Prostate gland (tissue), 2 donors: ENCODE data around the gene BEX1. TPM values are rescaled to one million over a fixed set of nuclear protein-coding genes. Genes with fewer than 3 reads are reported as not detected.
A peak's percentile ranks its signal among the peaks of the same experiment; 100 is the strongest.

Experiments
- DNase-seq: peaks from one replicate; pipeline ENCODE4 v3.0.0-alpha.2; 2019; ENCODE audit warnings: low spot score
- H3K27ac ChIP-seq, 2 donors: fragments of 200-600 bp; sonication (generic); 2 replicates each; pipeline ENCODE4 v1.5.1; 2017 to 2019
- H3K27me3 ChIP-seq: fragments of 200-600 bp; sonication (generic); replicated peaks from 2 replicates; pipeline ENCODE4 v1.5.1; 2019; ENCODE audit not compliant: insufficient read depth
- H3K36me3 ChIP-seq, 2 donors: fragments of 200-600 bp; sonication (generic); 1 replicate in 1 of 2; 2 replicates in 1 of 2; pipeline versions ENCODE4 v1.5.1 to v1.8.1; 2017 to 2019
- H3K4me1 ChIP-seq: fragments of 200-600 bp; sonication (generic); replicated peaks from 2 replicates; pipeline ENCODE4 v1.5.1; 2019
- H3K4me3 ChIP-seq, 2 donors: fragments of 200-600 bp; sonication (generic); 2 replicates each; pipeline ENCODE4 v1.5.1; 2017 to 2019
- H3K9me3 ChIP-seq: fragments of 200-600 bp; sonication (generic); 2 replicates; pipeline ENCODE4 v1.5.1; 2017
- POLR2A ChIP-seq: fragments of 450-650 bp; IDR thresholded peaks from one replicate; pipeline ENCODE4 v1.6.1; 2016; ENCODE audit warnings: antibody characterized with exemption, mild to moderate bottlenecking
- POLR2AphosphoS5 ChIP-seq: sonication (generic); formaldehyde crosslinking; IDR thresholded peaks from one replicate; pipeline ENCODE4 v1.6.1; 2017; ENCODE audit warnings: antibody characterized with exemption
- WGBS: methylation state at CpG from one replicate; pipeline ENCODE4 v1.1.5; 2018; 5-methylcytosine and 5-hydroxymethylcytosine counted together
- intact Hi-C: fragments of 100-400 bp; cut with DNase I; formaldehyde crosslinking; loops from one replicate; pipeline ENCODE4 v1.14.2; 2022
- total RNA-seq, 2 donors: library from RNA; depleted of rRNA; stranded (reverse); fragments of >200 nt; gene quantifications; one replicate each; pipeline ENCODE4 v1.1.0, GENCODE V29; 2016
- TF ChIP-seq, protein P1 (sequence below), 4 experiments: fragments of 200-600 bp in 2 of 4; fragments of 450-650 bp in 2 of 4; sonication (generic) in 2 of 4; IDR thresholded peaks; 1 replicate in 3 of 4; 2 replicates in 1 of 4; pipeline ENCODE4 v1.5.1; 2016 to 2019; ENCODE audit warnings: antibody characterized with exemption in 4 of 4, mild to moderate bottlenecking in 2 of 4, moderate library complexity in 2 of 4

The BEX1 gene
- total RNA-seq, 2 donors from 2014 or later: 19.8 to 295 TPM

DNA sequence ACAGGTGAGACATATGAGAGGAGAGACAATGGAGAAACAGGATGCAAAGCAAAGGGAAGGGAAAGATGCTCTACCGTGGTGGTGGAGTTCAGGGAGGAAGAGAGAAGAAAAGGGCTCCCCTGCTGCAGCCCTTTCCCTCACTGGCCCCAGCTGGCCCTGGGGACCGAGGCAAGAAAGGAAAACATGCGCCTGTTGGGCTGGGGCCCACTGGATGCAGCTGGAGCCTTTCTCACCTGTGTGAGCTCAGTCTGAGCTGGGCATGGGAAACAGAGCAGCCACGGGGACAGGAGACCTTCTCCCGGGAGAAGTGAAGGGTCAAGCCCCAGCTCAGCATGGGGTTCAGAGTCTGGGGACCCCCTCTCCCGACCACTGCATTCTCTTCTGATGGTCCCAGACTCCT is 17.1 kb upstream of the BEX1 start:
- H3K9me3 ChIP-seq: no peaks in the 10 kb centered on the region
- 69% methylated on average over 4 of the region's 6 CpGs for WGBS
- TF ChIP-seq POLR2AphosphoS5 (no peak), POLR2A (no peak)
- TF ChIP-seq, protein P1, sequence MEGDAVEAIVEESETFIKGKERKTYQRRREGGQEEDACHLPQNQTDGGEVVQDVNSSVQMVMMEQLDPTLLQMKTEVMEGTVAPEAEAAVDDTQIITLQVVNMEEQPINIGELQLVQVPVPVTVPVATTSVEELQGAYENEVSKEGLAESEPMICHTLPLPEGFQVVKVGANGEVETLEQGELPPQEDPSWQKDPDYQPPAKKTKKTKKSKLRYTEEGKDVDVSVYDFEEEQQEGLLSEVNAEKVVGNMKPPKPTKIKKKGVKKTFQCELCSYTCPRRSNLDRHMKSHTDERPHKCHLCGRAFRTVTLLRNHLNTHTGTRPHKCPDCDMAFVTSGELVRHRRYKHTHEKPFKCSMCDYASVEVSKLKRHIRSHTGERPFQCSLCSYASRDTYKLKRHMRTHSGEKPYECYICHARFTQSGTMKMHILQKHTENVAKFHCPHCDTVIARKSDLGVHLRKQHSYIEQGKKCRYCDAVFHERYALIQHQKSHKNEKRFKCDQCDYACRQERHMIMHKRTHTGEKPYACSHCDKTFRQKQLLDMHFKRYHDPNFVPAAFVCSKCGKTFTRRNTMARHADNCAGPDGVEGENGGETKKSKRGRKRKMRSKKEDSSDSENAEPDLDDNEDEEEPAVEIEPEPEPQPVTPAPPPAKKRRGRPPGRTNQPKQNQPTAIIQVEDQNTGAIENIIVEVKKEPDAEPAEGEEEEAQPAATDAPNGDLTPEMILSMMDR (IDR thresholded peaks at IDR 0.05): no peak
- intact Hi-C loops: no loop called here
- DNase-seq: no peak
- H3K27ac ChIP-seq: no peak overlapping the region
- no peaks in the 10 kb centered on the region for H3K36me3 ChIP-seq
- H3K4me1 ChIP-seq: no peaks in the 10 kb centered on the region
- no peak overlapping the region for H3K4me3 ChIP-seq
- no peaks in the 10 kb centered on the region for H3K27me3 ChIP-seq

- H3K4me3 ChIP-seq: no peak overlapping the region
- no peaks in the 10 kb centered on the region for H3K27me3 ChIP-seq
- 54% methylated on average over 5 of the region's 5 CpGs for WGBS
- TF ChIP-seq, protein P1 (IDR thresholded peaks at IDR 0.05): no peak
- no peak for TF ChIP-seq POLR2AphosphoS5
- no peak for TF ChIP-seq POLR2A
- no peak for DNase-seq
- H3K9me3 ChIP-seq: no peaks in the 10 kb centered on the region
- no peaks in the 10 kb centered on the region for H3K4me1 ChIP-seq
- H3K27ac ChIP-seq: no peak overlapping the region
- H3K36me3 ChIP-seq: no peaks in the 10 kb centered on the region
- intact Hi-C loops: no loop called here
Measured at GRCh38 chrX:103073467-103073866, 9.5 kb upstream of the BEX1 start.

DNA sequence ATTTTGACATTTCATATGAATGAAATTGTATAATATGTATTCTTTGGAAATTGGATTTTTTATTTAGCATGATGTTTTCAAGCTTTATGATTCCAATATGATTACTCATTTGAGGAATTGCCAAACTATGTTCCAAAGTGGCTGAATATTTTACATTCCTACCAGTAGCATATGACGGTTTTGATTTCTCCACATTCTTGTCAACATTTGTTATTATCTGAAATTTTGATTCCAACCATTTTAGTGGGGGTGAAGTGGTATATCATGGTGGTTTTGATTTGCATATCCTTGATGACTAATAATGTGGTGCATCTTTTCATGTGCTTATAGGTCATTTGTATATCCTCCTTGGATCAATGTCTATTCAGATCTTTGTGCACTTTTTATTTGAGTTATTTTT is 2.6 kb upstream of the BEX1 start:
- WGBS: 56% methylated on average over 1 of the region's 1 CpG
- Histone ChIP-seq H3K4me3 (no peak overlapping the region), H3K36me3 (no peaks in the 10 kb centered on the region), H3K27ac (no peak overlapping the region), H3K9me3 (no peaks in the 10 kb centered on the region), H3K27me3 (no peaks in the 10 kb centered on the region), H3K4me1 (no peaks in the 10 kb centered on the region)
- DNase-seq: no peak
- intact Hi-C loops: no loop called here
- no peak for TF ChIP-seq POLR2AphosphoS5
- no peak for TF ChIP-seq POLR2A
- TF ChIP-seq, protein P1 (IDR thresholded peaks at IDR 0.05): no peak

DNA sequence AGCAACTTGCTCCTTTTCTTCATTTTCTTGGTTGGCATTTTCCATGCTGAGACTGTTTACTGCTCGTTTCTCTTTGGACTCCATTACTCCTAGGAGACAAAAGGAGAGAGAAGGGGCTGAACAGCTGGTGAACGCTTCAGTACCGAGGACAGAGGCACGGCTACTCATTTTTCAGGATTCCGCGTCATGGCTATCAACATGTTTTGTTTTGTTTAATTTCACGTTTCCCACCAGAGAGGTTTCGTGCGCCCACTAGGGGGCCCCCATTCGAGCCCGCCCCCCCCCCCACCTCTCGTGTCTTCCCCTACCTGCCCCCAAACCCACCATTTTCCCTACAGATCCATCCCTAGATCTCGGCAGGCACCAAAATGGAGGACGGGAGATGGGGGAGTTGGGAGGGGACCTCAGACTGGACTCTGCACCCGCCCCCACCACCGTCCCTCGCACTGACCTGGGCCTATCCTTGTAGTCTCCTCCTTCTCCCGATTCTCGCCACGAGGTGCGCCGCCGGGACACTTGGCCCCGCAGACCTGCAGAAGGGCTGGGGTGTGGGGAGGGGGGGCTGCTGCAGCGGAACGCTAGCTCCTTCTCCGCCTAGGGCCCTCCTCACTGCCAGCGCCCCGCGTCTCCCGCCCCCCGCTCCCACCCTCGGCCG is 653 bp downstream of the BEX1 start:
- H3K4me3 ChIP-seq: peak overlapping the region; percentile 14 to 27
- H3K27me3 ChIP-seq: no peaks in the 10 kb centered on the region
- 3% methylated on average over 12 of the region's 34 CpGs for WGBS

GRCh38 chrX:103061486-103061885 is 2.5 kb downstream of the BEX1 start:
- no peaks in the 10 kb centered on the region for H3K27me3 ChIP-seq
- no peaks in the 10 kb centered on the region for H3K9me3 ChIP-seq
- no peaks in the 10 kb centered on the region for H3K36me3 ChIP-seq
- TF ChIP-seq POLR2AphosphoS5 (no peak), POLR2A (no peak)
- TF ChIP-seq, protein P1 (IDR thresholded peaks at IDR 0.05): no peak
- intact Hi-C loops: no loop called here
- no peaks in the 10 kb centered on the region for H3K4me1 ChIP-seq
- no peak overlapping the region for H3K4me3 ChIP-seq
- no peak for DNase-seq
- H3K27ac ChIP-seq: no peak overlapping the region
- WGBS: 90% methylated on average over 3 of the region's 3 CpGs

More for the DNA sequence above, 653 bp downstream of the BEX1 start:
- H3K4me1 ChIP-seq: no peaks in the 10 kb centered on the region
- TF ChIP-seq, protein P1 (IDR thresholded peaks at IDR 0.05): no peak
- TF ChIP-seq POLR2AphosphoS5: no peak
- no peak for TF ChIP-seq POLR2A
- H3K9me3 ChIP-seq: no peaks in the 10 kb centered on the region
- intact Hi-C loops: no loop called here
- DNase-seq: no peak
- no peak overlapping the region for H3K27ac ChIP-seq
- H3K36me3 ChIP-seq: no peaks in the 10 kb centered on the region
